HG03139 (cell line): ENCODE measurements around the gene CABP7.
"Not testable (repeated sequence)": the region's sequence is repeated elsewhere in the genome, so short reads cannot be mapped to it uniquely, and the experiment has no call there.

Experiments
- ATAC-seq: cut with Tn5 transposase; IDR thresholded peaks from one replicate; pipeline ENCODE4 v1.9.1; 2021; ENCODE audit not compliant: unreplicated experiment

The CABP7 gene

GRCh38 chr22:29747832-29748231 lies 28.0 kb downstream of the CABP7 start:
- no peak for ATAC-seq

- no peak for ATAC-seq
These were observed 28.6 kb downstream of the CABP7 start for GRCh38 chr22:29748248-29748893.

GRCh38 chr22:29750029-29750428 lies 30.2 kb downstream of the CABP7 start:
- ATAC-seq, result no peak

- no peak for ATAC-seq
These were observed 31.0 kb downstream of the CABP7 start for GRCh38 chr22:29750559-29751538.

- ATAC-seq, result no peak
These were observed 31.9 kb downstream of the CABP7 start for GRCh38 chr22:29751669-29752068.

- no peak for ATAC-seq
These were observed 34.2 kb downstream of the CABP7 start for GRCh38 chr22:29753808-29754657.

- not testable (repeated sequence) for ATAC-seq
These were observed 35.0 kb downstream of the CABP7 start for GRCh38 chr22:29754658-29755395.

GRCh38 chr22:29755889-29756288 lies 36.1 kb downstream of the CABP7 start:
- ATAC-seq, result no peak

GRCh38 chr22:29756341-29756740 lies 36.5 kb downstream of the CABP7 start:
- no peak for ATAC-seq

GRCh38 chr22:29757096-29757495 lies 37.3 kb downstream of the CABP7 start:
- no peak for ATAC-seq

- no peak for ATAC-seq
These were observed 38.3 kb downstream of the CABP7 start for GRCh38 chr22:29758068-29758622.

- ATAC-seq, result no peak
These were observed 39.2 kb downstream of the CABP7 start for GRCh38 chr22:29758959-29759358.

GRCh38 chr22:29762263-29762662 lies 42.5 kb downstream of the CABP7 start:
- no peak for ATAC-seq

- ATAC-seq, result peak; percentile 21
These were observed 46.3 kb downstream of the CABP7 start for GRCh38 chr22:29765905-29766631.

- peak; percentile 82 for ATAC-seq
These were observed 46.9 kb downstream of the CABP7 start, which contains the start of gene ZMAT5 for GRCh38 chr22:29766632-29767170. TSS of gene ZMAT5 (minus strand) at chr22:29767007. CDS start at chr22:29748544, 18,463 bp downstream.

GRCh38 chr22:29767171-29768051 lies 47.6 kb downstream of the CABP7 start, which contains the start of gene UQCR10:
TSS of gene UQCR10 (plus strand) at chr22:29767369. CDS start at chr22:29767399, 30 bp downstream.
- ATAC-seq, result peak; percentile 59

- no peak for ATAC-seq
These were observed 48.4 kb downstream of the CABP7 start for GRCh38 chr22:29768052-29768693.
